HG03280 (cell line): ENCODE measurements around the gene DNM3.

Experiments
- ATAC-seq: cut with Tn5 transposase; IDR thresholded peaks from one replicate; pipeline ENCODE4 v1.9.1; 2021; ENCODE audit warnings: mild to moderate bottlenecking, moderate library complexity; ENCODE audit not compliant: unreplicated experiment

DNM3 gene

GRCh38 chr1:171969226-171969625, 127.9 kb downstream of the DNM3 start:
- ATAC-seq: no peak

GRCh38 chr1:171969813-171970212, 128.5 kb downstream of the DNM3 start:
- no peak for ATAC-seq

GRCh38 chr1:171972846-171973245, 131.5 kb downstream of the DNM3 start:
- ATAC-seq: no peak

- no peak for ATAC-seq
These were observed 132.1 kb downstream of the DNM3 start for GRCh38 chr1:171973421-171973820.

- no peak for ATAC-seq
These were observed 140.0 kb downstream of the DNM3 start for GRCh38 chr1:171981303-171981702.

GRCh38 chr1:171983584-171983983, 142.3 kb downstream of the DNM3 start:
- no peak for ATAC-seq

GRCh38 chr1:171984262-171984661, 143.0 kb downstream of the DNM3 start:
- no peak for ATAC-seq

- ATAC-seq: peak; percentile 55
These were observed 143.7 kb downstream of the DNM3 start for GRCh38 chr1:171984850-171985485.

- ATAC-seq: no peak
These were observed 144.3 kb downstream of the DNM3 start for GRCh38 chr1:171985639-171986038.

- ATAC-seq: no peak
These were observed 147.1 kb downstream of the DNM3 start for GRCh38 chr1:171988243-171988885.

GRCh38 chr1:171990371-171990770, 149.1 kb downstream of the DNM3 start:
- no peak for ATAC-seq

GRCh38 chr1:171994293-171994692, 153.0 kb downstream of the DNM3 start:
- no peak for ATAC-seq

GRCh38 chr1:171995573-171995972, 154.3 kb downstream of the DNM3 start:
- ATAC-seq: no peak

GRCh38 chr1:171997936-171998335, 156.6 kb downstream of the DNM3 start:
- ATAC-seq: no peak

GRCh38 chr1:171998711-171999110, 157.4 kb downstream of the DNM3 start:
- no peak for ATAC-seq

- ATAC-seq: no peak
These were observed 158.5 kb downstream of the DNM3 start for GRCh38 chr1:171999756-172000155.

- ATAC-seq: no peak
These were observed 160.0 kb downstream of the DNM3 start for GRCh38 chr1:172001288-172001687.

- ATAC-seq: no peak
These were observed 161.5 kb downstream of the DNM3 start for GRCh38 chr1:172002725-172003345.

GRCh38 chr1:172003766-172004530, 162.7 kb downstream of the DNM3 start:
- no peak for ATAC-seq

GRCh38 chr1:172004671-172005070, 163.4 kb downstream of the DNM3 start:
- no peak for ATAC-seq

- ATAC-seq: no peak
These were observed 164.6 kb downstream of the DNM3 start for GRCh38 chr1:172005856-172006255.

GRCh38 chr1:172006660-172007059, 165.4 kb downstream of the DNM3 start:
- no peak for ATAC-seq
